Ishikawa (cell line): ENCODE data around the gene ACADM.

Source experiments
- CEBPB ChIP-seq: IDR thresholded peaks from 2 replicates; pipeline ENCODE4 v1.6.1; 2012
- CREB1 ChIP-seq: IDR thresholded peaks from 2 replicates; pipeline ENCODE4 v1.6.1; 2012; ENCODE audit warnings: low read depth
- EGR1 ChIP-seq: IDR thresholded peaks from 2 replicates; pipeline ENCODE4 v1.6.1; 2012
- EP300 ChIP-seq: IDR thresholded peaks from 2 replicates; pipeline ENCODE4 v1.6.1; 2012; ENCODE audit warnings: borderline replicate concordance
- FOXM1 ChIP-seq: IDR thresholded peaks from 2 replicates; pipeline ENCODE4 v1.6.1; 2012; ENCODE audit warnings: low read depth, borderline replicate concordance
- MAX ChIP-seq: IDR thresholded peaks from 2 replicates; pipeline ENCODE4 v1.6.1; 2012
- NFIC ChIP-seq: IDR thresholded peaks from 2 replicates; pipeline ENCODE4 v1.6.1; 2012
- RAD21 ChIP-seq: IDR thresholded peaks from 2 replicates; pipeline ENCODE4 v1.6.1; 2012; ENCODE audit warnings: low read depth
- REST ChIP-seq: IDR thresholded peaks from 2 replicates; pipeline ENCODE4 v1.6.1; 2012; ENCODE audit warnings: low read depth, mild to moderate bottlenecking
- TAF1 ChIP-seq: IDR thresholded peaks from 2 replicates; pipeline ENCODE4 v1.6.1; 2012; ENCODE audit warnings: low read depth, mild to moderate bottlenecking
- TCF12 ChIP-seq: IDR thresholded peaks from 2 replicates; pipeline ENCODE4 v1.6.1; 2012; ENCODE audit warnings: low read depth
- TEAD4 ChIP-seq: IDR thresholded peaks from 2 replicates; pipeline ENCODE4 v1.6.1; 2012
- YY1 ChIP-seq: IDR thresholded peaks from 2 replicates; pipeline ENCODE4 v1.6.1; 2012; ENCODE audit warnings: low read depth
- ZBTB7A ChIP-seq: IDR thresholded peaks from 2 replicates; pipeline ENCODE4 v1.6.1; 2012; ENCODE audit warnings: low read depth
- TF ChIP-seq, protein P1 (sequence below): IDR thresholded peaks from 2 replicates; pipeline ENCODE4 v1.6.1; 2012

The ACADM gene

GRCh38 chr1:75795703-75796193, 71.2 kb downstream of the ACADM start:
- TF ChIP-seq TCF12, result no peak
- TF ChIP-seq FOXM1, result no peak
- TF ChIP-seq TAF1, result no peak
- no peak for TF ChIP-seq YY1
- TF ChIP-seq, protein P1, sequence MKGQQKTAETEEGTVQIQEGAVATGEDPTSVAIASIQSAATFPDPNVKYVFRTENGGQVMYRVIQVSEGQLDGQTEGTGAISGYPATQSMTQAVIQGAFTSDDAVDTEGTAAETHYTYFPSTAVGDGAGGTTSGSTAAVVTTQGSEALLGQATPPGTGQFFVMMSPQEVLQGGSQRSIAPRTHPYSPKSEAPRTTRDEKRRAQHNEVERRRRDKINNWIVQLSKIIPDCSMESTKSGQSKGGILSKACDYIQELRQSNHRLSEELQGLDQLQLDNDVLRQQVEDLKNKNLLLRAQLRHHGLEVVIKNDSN, result no peak
- TF ChIP-seq NFIC, result no peak
- TF ChIP-seq REST, result no peak
- TF ChIP-seq EP300, result no peak
- TF ChIP-seq TEAD4, result no peak
- TF ChIP-seq CREB1, result no peak
- TF ChIP-seq ZBTB7A, result no peak
- TF ChIP-seq MAX, result no peak
- TF ChIP-seq CEBPB, result no peak
- no peak for TF ChIP-seq RAD21
- no peak for TF ChIP-seq EGR1

DNA sequence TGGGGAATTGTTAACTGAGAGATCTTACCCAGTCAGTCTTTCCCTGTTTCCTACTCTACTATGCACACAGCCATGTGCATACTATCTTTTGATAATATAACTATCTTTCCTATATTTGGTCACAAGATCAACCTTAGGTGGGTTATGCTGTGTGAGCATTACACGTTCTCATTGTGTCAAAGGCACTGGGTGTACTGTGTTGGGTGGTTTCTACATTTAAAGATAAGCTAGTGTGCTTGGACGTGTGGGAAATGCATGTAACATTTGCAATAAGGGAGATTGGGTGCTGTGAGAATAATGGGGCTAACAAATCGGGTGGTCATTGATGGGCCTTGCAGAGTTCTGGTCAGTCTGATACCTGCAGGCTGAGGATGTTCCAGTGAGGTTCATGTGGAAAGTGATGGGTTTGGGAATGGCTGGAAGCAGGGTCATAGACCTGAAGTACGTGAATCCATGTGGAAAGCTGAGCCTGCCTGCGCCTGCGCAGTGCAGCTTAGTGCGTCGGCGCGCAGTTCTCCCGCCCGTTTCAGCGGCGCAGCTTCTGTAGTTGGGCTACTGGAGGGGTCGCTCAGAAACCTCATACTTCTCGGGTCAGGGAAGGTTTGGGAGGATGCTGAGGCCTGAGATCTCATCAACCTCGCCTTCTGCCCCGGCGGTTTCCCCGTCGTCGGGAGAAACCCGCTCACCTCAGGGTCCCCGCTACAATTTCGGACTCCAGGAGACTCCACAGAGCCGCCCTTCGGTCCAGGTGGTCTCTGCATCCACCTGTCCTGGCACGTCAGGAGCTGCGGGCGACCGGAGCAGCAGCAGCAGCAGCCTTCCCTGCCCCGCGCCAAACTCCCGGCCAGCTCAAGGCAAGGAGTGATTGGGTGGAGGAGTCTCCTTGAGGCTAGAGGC, 72.1 kb downstream of the ACADM start, which contains the start of gene MSH4:
TSS of gene MSH4 (plus strand) at position 507 of the 897 bp plus-strand sequence. CDS start at position 611, 104 bp downstream.
- TF ChIP-seq CEBPB (no peak), TAF1 (no peak), YY1 (no peak), TCF12 (no peak; the same call in 1 of the 2 replicates), NFIC (no peak), ZBTB7A (no peak), REST (no peak), EGR1 (no peak), EP300 (no peak), FOXM1 (no peak)
- TF ChIP-seq, protein P1, result no peak

DNA sequence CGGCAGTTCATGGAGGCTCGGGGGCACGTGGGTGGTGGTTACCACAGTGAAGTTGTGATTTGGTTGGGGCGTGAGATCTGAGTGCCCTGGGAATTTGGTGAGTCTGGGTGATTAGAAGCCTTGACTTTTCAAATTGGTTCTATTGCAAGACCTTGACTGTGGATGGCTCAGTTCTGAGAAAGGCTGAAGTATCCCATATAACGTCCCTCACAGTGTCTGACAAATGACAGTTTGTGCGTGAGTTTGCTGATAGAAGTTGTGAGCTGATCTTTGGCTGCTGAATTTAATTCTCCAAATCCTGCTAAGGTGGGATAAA, 72.7 kb downstream of the ACADM start:
- no peak for TF ChIP-seq REST
- TF ChIP-seq RAD21, result no peak
- TF ChIP-seq TCF12, result no peak
- TF ChIP-seq NFIC, result no peak

GRCh38 chr1:75797606-75798216, 73.2 kb downstream of the ACADM start:
- TF ChIP-seq TEAD4 (no peak), MAX (no peak), TAF1 (no peak), TCF12 (no peak), FOXM1 (no peak), CREB1 (no peak), CEBPB (no peak), YY1 (no peak), EGR1 (no peak)
